H1 (cell line): Measurements from ENCODE around the gene ZNF785. TPM values are rescaled to one million over a fixed set of nuclear protein-coding genes. Genes with fewer than 3 reads are reported as not detected.

Experiments
- CTCF ChIA-PET: fragments of 300-600 bp; sonication (Branson Sonifier 250); formaldehyde crosslinking; loops from one replicate; lab custom pipeline; 2021; ENCODE audit not compliant: partially characterized antibody; lab: Charles Lee
- POLR2A ChIA-PET: fragments of 300-600 bp; sonication (Branson Sonifier 250); formaldehyde crosslinking; loops from one replicate; lab custom pipeline; 2021; ENCODE audit warnings: inconsistent platforms; ENCODE audit not compliant: partially characterized antibody; lab: Charles Lee
- DNase-seq, 2 experiments: peaks; one replicate each; pipeline versions ENCODE4 v3.0.0 to v3.0.0-alpha.2; 2010 to 2022; ENCODE audit warnings: low spot score in 2 of 2, low read depth in 1 of 2, mixed read lengths in 1 of 2
- FAIRE-seq: peaks from 2 replicates; lab custom pipeline; 2011; peaks lifted over from hg19 to GRCh38; lab: Jason Lieb, UNC
- H2AFZ ChIP-seq: 2 replicates; pipeline ENCODE4 v1.8.1; 2012; ENCODE audit warnings: low read length, inconsistent platforms
- H2AK5ac ChIP-seq: 2 replicates; pipeline ENCODE4 v1.6.1; 2013; ENCODE audit warnings: low read depth, low read length
- H2BK120ac ChIP-seq: replicated peaks from 2 replicates; pipeline ENCODE3; 2013; ENCODE audit warnings: low read depth, low read length, inconsistent platforms
- H2BK12ac ChIP-seq: 2 replicates; pipeline ENCODE4 v1.6.1; 2013; ENCODE audit warnings: low read depth, low read length
- H2BK15ac ChIP-seq: 2 replicates; pipeline ENCODE4 v1.6.1; 2013; ENCODE audit warnings: low read length
- H2BK20ac ChIP-seq: 2 replicates; pipeline ENCODE4 v1.6.1; 2013; ENCODE audit warnings: low read length
- H2BK5ac ChIP-seq: 2 replicates; pipeline ENCODE4 v1.6.1; 2013; ENCODE audit warnings: low read depth, low read length
- H3K14ac ChIP-seq: 2 replicates; pipeline ENCODE4 v1.6.1; 2013; ENCODE audit warnings: inconsistent platforms; ENCODE audit not compliant: insufficient read length
- H3K18ac ChIP-seq: 2 replicates; pipeline ENCODE4 v1.6.1; 2013; ENCODE audit warnings: low read length; ENCODE audit errors: extremely low read depth
- H3K23ac ChIP-seq: 2 replicates; pipeline ENCODE4 v1.6.1; 2013; ENCODE audit warnings: inconsistent platforms; ENCODE audit not compliant: insufficient read length
- H3K23me2 ChIP-seq: 2 replicates; pipeline ENCODE4 v1.6.1; 2013; ENCODE audit warnings: low read depth, low read length
- H3K27ac ChIP-seq: 2 replicates; pipeline ENCODE4 v1.6.1; 2011; ENCODE audit warnings: low read depth, low read length, inconsistent platforms
- H3K27me3 ChIP-seq, 4 experiments: replicated peaks in 1 of 4; 1 replicate in 1 of 4; 2 replicates in 3 of 4; pipeline versions ENCODE4 v1.6.1 to v1.8.1; 2011 to 2013; ENCODE audit warnings: low read length in 3 of 4, mild to moderate bottlenecking in 3 of 4, inconsistent platforms in 2 of 4, mixed read lengths in 2 of 4, moderate library complexity in 1 of 4; ENCODE audit not compliant: control insufficient read depth in 3 of 4, insufficient read depth in 3 of 4; ENCODE audit errors: extremely low read depth in 1 of 4
- H3K36me3 ChIP-seq, 4 experiments: 2 replicates each; pipeline versions ENCODE4 v1.6.1 to v1.8.1; 2011 to 2013; ENCODE audit warnings: mild to moderate bottlenecking in 4 of 4, low read length in 3 of 4, moderate library complexity in 2 of 4, control low read depth in 1 of 4, inconsistent platforms in 1 of 4; ENCODE audit not compliant: insufficient read depth in 4 of 4, control insufficient read depth in 2 of 4
- H3K4ac ChIP-seq: replicated peaks from 2 replicates; pipeline ENCODE3; 2013; ENCODE audit warnings: low read length, low read depth, mixed read lengths, inconsistent platforms; ENCODE audit not compliant: insufficient read length
- H3K4me1 ChIP-seq, 4 experiments: replicated peaks in 1 of 4; 1 replicate in 1 of 4; 2 replicates in 3 of 4; pipeline versions ENCODE4 v1.6.1 to v1.8.1; 2011 to 2013; ENCODE audit warnings: low read length in 3 of 4, inconsistent platforms in 2 of 4, mixed read lengths in 1 of 4; ENCODE audit not compliant: insufficient read depth in 4 of 4, control insufficient read depth in 3 of 4
- H3K4me2 ChIP-seq, 2 experiments: 2 replicates each; pipeline versions ENCODE4 v1.6.1 to v1.8.1; 2011 to 2013; ENCODE audit warnings: low read depth in 2 of 2, low read length in 2 of 2, control low read depth in 1 of 2, inconsistent platforms in 1 of 2, mild to moderate bottlenecking in 1 of 2; ENCODE audit not compliant: insufficient read depth in 1 of 2
- H3K4me3 ChIP-seq, 4 experiments: fragments of 200-600, 300-600 bp in 1 of 4; sonication (generic), shearing (Covaris generic), sonication (Bioruptor Twin) in 1 of 4; 2 replicates each; pipeline versions ENCODE4 v1.5.1 to v1.8.1; 2011 to 2016; ENCODE audit warnings: low read length in 4 of 4, low read depth in 3 of 4, control low read depth in 2 of 4, inconsistent platforms in 2 of 4, mild to moderate bottlenecking in 2 of 4, mixed read lengths in 1 of 4, moderate library complexity in 1 of 4; ENCODE audit not compliant: insufficient read depth in 2 of 4; ENCODE audit errors: extremely low read depth in 1 of 4
- H3K56ac ChIP-seq: replicated peaks from 2 replicates; pipeline ENCODE3; 2013; ENCODE audit warnings: low read depth, mild to moderate bottlenecking, mixed read lengths, low read length, inconsistent platforms; ENCODE audit not compliant: insufficient read length
- H3K79me1 ChIP-seq: 2 replicates; pipeline ENCODE4 v1.6.1; 2013; ENCODE audit warnings: low read depth, low read length, control low read depth
- H3K79me2 ChIP-seq, 2 experiments: 2 replicates each; pipeline versions ENCODE4 v1.6.1 to v1.8.1; 2012 to 2013; ENCODE audit warnings: low read length in 2 of 2, mild to moderate bottlenecking in 2 of 2, inconsistent platforms in 1 of 2; ENCODE audit not compliant: insufficient read depth in 2 of 2, control insufficient read depth in 1 of 2
- H3K9ac ChIP-seq, 4 experiments: replicated peaks in 1 of 4; 1 replicate in 1 of 4; 2 replicates in 3 of 4; pipeline versions ENCODE4 v1.6.1 to v1.8.1; 2011 to 2013; ENCODE audit warnings: low read depth in 3 of 4, low read length in 3 of 4, control low read depth in 2 of 4, mild to moderate bottlenecking in 2 of 4, moderate library complexity in 2 of 4, inconsistent platforms in 1 of 4; ENCODE audit errors: extremely low read depth in 1 of 4
- H3K9me3 ChIP-seq, 2 experiments: 2 replicates each; pipeline versions ENCODE4 v1.6.1 to v1.8.1; 2012 to 2013; ENCODE audit warnings: mild to moderate bottlenecking in 2 of 2, moderate library complexity in 2 of 2, control low read depth in 1 of 2, inconsistent platforms in 1 of 2, low read depth in 1 of 2, low read length in 1 of 2, mixed read lengths in 1 of 2; ENCODE audit not compliant: insufficient read depth in 2 of 2
- H4K20me1 ChIP-seq, 2 experiments: replicated peaks in 1 of 2; 2 replicates each; pipeline versions ENCODE3 to v1.8.1; 2011 to 2013; ENCODE audit warnings: inconsistent platforms in 2 of 2, low read length in 2 of 2, mild to moderate bottlenecking in 1 of 2; ENCODE audit not compliant: insufficient read depth in 2 of 2, control insufficient read depth in 1 of 2
- H4K5ac ChIP-seq: 2 replicates; pipeline ENCODE4 v1.6.1; 2013; ENCODE audit warnings: low read length, low read depth, mixed read lengths, inconsistent platforms; ENCODE audit not compliant: insufficient read length
- H4K8ac ChIP-seq: 2 replicates; pipeline ENCODE4 v1.8.0; 2013; ENCODE audit warnings: mild to moderate bottlenecking, moderate library complexity, low read length, inconsistent platforms; ENCODE audit not compliant: insufficient read depth; ENCODE audit errors: extremely low read depth
- H4K91ac ChIP-seq: replicated peaks from 2 replicates; pipeline ENCODE3; 2013; ENCODE audit warnings: low read length, mixed read lengths, inconsistent platforms; ENCODE audit not compliant: insufficient read length
- BCL11A ChIP-seq, 2 experiments: IDR thresholded peaks; one replicate each; pipeline ENCODE4 v1.6.1; 2011; ENCODE audit warnings: low read depth in 2 of 2, low read length in 2 of 2, mild to moderate bottlenecking in 2 of 2
- CBX8 ChIP-seq: fragments of 300-800, 300-1000 bp; sonication (generic); IDR thresholded peaks from 2 replicates; pipeline ENCODE4 v1.7.1; 2016; ENCODE audit warnings: low read depth, low read length, borderline replicate concordance
- JUND ChIP-seq: IDR thresholded peaks from 2 replicates; pipeline ENCODE4 v1.6.1; 2011; ENCODE audit warnings: mild to moderate bottlenecking, improper control_type of control experiment, low read length
- PHF8 ChIP-seq: fragments of 200-600 bp; sonication (generic); conservative IDR thresholded peaks from 2 replicates; pipeline ENCODE4 v1.7.1; 2012; ENCODE audit warnings: low read depth, mild to moderate bottlenecking, inconsistent platforms, low read length, moderate library complexity
- SIN3A ChIP-seq, 2 experiments: IDR thresholded peaks in 1 of 2; conservative IDR thresholded peaks in 1 of 2; 2 replicates each; pipeline ENCODE4 v1.6.1; 2011 to 2012; ENCODE audit warnings: low read length in 2 of 2, improper control_type of control experiment in 1 of 2, low read depth in 1 of 2, mild to moderate bottlenecking in 1 of 2
- SIRT6 ChIP-seq: IDR thresholded peaks from one replicate; pipeline ENCODE4 v1.7.1; 2012; ENCODE audit warnings: low read length, inconsistent platforms
- SIX5 ChIP-seq: IDR thresholded peaks from 2 replicates; pipeline ENCODE4 v1.6.1; 2011; ENCODE audit warnings: mild to moderate bottlenecking, low read depth, low read length
- WGBS, 2 experiments: shearing (Covaris generic) in 1 of 2; methylation state at CpG; one replicate each; pipeline versions ENCODE4 v1.1.6 to v1.1.7; 2013 to 2015; ENCODE audit warnings: low lambda C conversion rate in 2 of 2, mixed read lengths in 2 of 2, inconsistent platforms in 1 of 2, low coverage in 1 of 2, missing lambda C conversion rate in 1 of 2; ENCODE audit not compliant: insufficient replicate concordance in 2 of 2, insufficient coverage in 1 of 2, insufficient read length in 1 of 2; ENCODE audit errors: extremely low coverage in 1 of 2, missing lambda C conversion rate in 1 of 2; 5-methylcytosine and 5-hydroxymethylcytosine counted together
- polyA plus RNA-seq, 7 experiments: library from polyadenylated mRNA; depleted of rRNA in 3 of 7; stranded (reverse) in 5 of 7; unstranded in 2 of 7; fragments of >200 nt in 5 of 7; fragments of 200-250 nt in 2 of 7; gene quantifications; 1 replicate in 5 of 7; 2 replicates in 1 of 7; 4 replicates in 1 of 7; pipeline versions ENCODE4 v1.2.1 to v1.2.3, GENCODE V29; 2011 to 2013; ENCODE audit warnings: missing spikeins in 2 of 7, mixed read lengths in 2 of 7
- total RNA-seq: library from RNA; stranded (reverse); fragmentation: NEBNext Ultra II Directional; extraction: Animal tissue kit (Norgen Biotek cat#: 25700); gene quantifications from 2 replicates; pipeline ENCODE4 v1.2.1, GENCODE V29; 2021
- TF ChIP-seq, protein P1 (sequence below): IDR thresholded peaks from 2 replicates; pipeline ENCODE4 v1.6.1; 2011; ENCODE audit warnings: low read length, improper control_type of control experiment
- TF ChIP-seq, protein P2 (sequence below): IDR thresholded peaks from 2 replicates; pipeline ENCODE4 v1.6.1; 2012; ENCODE audit warnings: low read length, inconsistent platforms

ZNF785 gene
- total and polyA plus RNA-seq, 2 of the 8 experiments (the other 6 are each of a cell fraction or from before 2014, with no cell fraction given) = 8.6 to 12.9 TPM

DNA sequence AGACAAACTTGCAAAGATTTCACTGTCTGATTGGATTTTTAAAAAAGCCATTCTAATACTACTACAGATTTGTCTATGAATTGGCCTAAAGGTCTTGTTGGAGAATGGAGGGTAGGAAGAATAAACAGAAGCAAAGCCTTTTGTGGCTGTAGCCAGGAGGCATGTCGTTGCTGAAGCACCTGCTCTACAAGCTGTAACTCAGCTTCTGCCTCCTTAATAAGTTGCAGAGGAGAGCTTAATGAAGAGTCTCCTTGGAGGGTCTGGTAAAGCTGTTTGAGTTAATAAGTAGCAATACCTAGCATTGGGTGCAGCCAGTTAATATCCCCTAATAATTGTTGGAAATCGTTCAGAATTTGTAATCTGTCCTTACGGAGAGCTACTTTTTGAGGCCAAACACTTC is 34.7 kb upstream of the ZNF785 start:
- Histone ChIP-seq H3K56ac (no peak overlapping the region), H3K18ac (no peak overlapping the region), H3K79me1 (no peaks in the 10 kb centered on the region), H2AFZ (no peak overlapping the region), H4K20me1 (no peaks in the 10 kb centered on the region), H3K14ac (no peak overlapping the region), H2BK120ac (no peak overlapping the region), H4K91ac (no peak overlapping the region), H3K4me1 (0 out of 7 replicates have a peak, but pooled peaks cover 0 to 1% (median 0%) of the 10 kb centered on the region in 4 experiments), H2BK5ac (no peak overlapping the region), H3K4me3 (no peak overlapping the region), H4K8ac (no peak overlapping the region), H3K23ac (no peak overlapping the region), H3K9me3 (no peaks in the 10 kb centered on the region), H3K36me3 (no peaks in the 10 kb centered on the region), H2AK5ac (no peak overlapping the region), H3K9ac (no peak overlapping the region), H3K23me2 (no peaks in the 10 kb centered on the region), H4K5ac (no peak overlapping the region), H2BK15ac (no peak overlapping the region), H3K27ac (no peak overlapping the region), H3K4ac (no peak overlapping the region), H2BK20ac (no peak overlapping the region), H3K4me2 (no peak overlapping the region), H3K79me2 (no peaks in the 10 kb centered on the region), H2BK12ac (no peak overlapping the region), H3K27me3 (no peaks in the 10 kb centered on the region; a peak in 2 of 7 replicates)
- ChIA-PET CTCF (interaction anchor here (0.6 to 3.1 kb wide), 8 partner anchors 9 to 194 kb away, joined by 3 to 22 read pairs (median 6); partner anchors contain the start of genes DCTPP1 and ZNF689), POLR2A (interaction anchor here (1.1 to 5.0 kb wide), 4 partner anchors 11 to 190 kb away, joined by 3 to 26 read pairs (median 4); partner anchors contain the start of genes DCTPP1 and ZNF689)
- TF ChIP-seq, protein P1, sequence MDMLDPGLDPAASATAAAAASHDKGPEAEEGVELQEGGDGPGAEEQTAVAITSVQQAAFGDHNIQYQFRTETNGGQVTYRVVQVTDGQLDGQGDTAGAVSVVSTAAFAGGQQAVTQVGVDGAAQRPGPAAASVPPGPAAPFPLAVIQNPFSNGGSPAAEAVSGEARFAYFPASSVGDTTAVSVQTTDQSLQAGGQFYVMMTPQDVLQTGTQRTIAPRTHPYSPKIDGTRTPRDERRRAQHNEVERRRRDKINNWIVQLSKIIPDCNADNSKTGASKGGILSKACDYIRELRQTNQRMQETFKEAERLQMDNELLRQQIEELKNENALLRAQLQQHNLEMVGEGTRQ = no peak
- TF ChIP-seq BCL11A (IDR thresholded peaks at IDR 0.05; ENCODE audit: low read depth in 2 of 2, low read length in 2 of 2) (no peak), SIN3A (conservative IDR thresholded peaks at IDR 0.05 in 1 of 2, IDR thresholded peaks at IDR 0.05 in 1 of 2; ENCODE audit: low read depth in 1 of 2, low read length in 2 of 2) (no peak), CBX8 (no peak), PHF8 (no peak), SIRT6 (no peak), JUND (no peak), SIX5 (no peak)
- TF ChIP-seq, protein P2, sequence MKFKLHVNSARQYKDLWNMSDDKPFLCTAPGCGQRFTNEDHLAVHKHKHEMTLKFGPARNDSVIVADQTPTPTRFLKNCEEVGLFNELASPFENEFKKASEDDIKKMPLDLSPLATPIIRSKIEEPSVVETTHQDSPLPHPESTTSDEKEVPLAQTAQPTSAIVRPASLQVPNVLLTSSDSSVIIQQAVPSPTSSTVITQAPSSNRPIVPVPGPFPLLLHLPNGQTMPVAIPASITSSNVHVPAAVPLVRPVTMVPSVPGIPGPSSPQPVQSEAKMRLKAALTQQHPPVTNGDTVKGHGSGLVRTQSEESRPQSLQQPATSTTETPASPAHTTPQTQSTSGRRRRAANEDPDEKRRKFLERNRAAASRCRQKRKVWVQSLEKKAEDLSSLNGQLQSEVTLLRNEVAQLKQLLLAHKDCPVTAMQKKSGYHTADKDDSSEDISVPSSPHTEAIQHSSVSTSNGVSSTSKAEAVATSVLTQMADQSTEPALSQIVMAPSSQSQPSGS = no peak
- FAIRE-seq = no peak
- 77% methylated on average over 3 of the region's 3 CpGs; no CpG with 5 or more reads in 1 of the 2 experiments for WGBS, 2 experiments
- DNase-seq = no peak
